ENCODE data around the gene SLC28A3.

Gene SLC28A3

GRCh38 chr9:84339503-84339902 lies 1.1 kb downstream of the SLC28A3 start:
- DNase-seq: no peak

GRCh38 chr9:84338792-84339191 lies 1.8 kb downstream of the SLC28A3 start:
- no peak for DNase-seq

- no peak for DNase-seq
Observed at GRCh38 chr9:84337252-84337651, 3.3 kb downstream of the SLC28A3 start.

GRCh38 chr9:84331119-84331809 lies 9.3 kb downstream of the SLC28A3 start:
- no peak for DNase-seq

- DNase-seq: no peak
Observed at GRCh38 chr9:84330246-84330645, 10.3 kb downstream of the SLC28A3 start.

- no peak for DNase-seq
Observed at GRCh38 chr9:84327184-84327583, 13.4 kb downstream of the SLC28A3 start.

GRCh38 chr9:84325347-84325973 lies 15.1 kb downstream of the SLC28A3 start:
- no peak for DNase-seq

GRCh38 chr9:84324811-84325210 lies 15.7 kb downstream of the SLC28A3 start:
- DNase-seq: no peak

- no peak for DNase-seq
Observed at GRCh38 chr9:84323858-84324257, 16.7 kb downstream of the SLC28A3 start.

- DNase-seq: no peak
Observed at GRCh38 chr9:84322828-84323227, 17.7 kb downstream of the SLC28A3 start.

- DNase-seq: no peak
Observed at GRCh38 chr9:84320231-84320630, 20.3 kb downstream of the SLC28A3 start.

GRCh38 chr9:84319632-84320031 lies 20.9 kb downstream of the SLC28A3 start:
- DNase-seq: no peak

GRCh38 chr9:84318981-84319380 lies 21.6 kb downstream of the SLC28A3 start:
- no peak for DNase-seq

- no peak for DNase-seq
Observed at GRCh38 chr9:84317563-84317962, 23.0 kb downstream of the SLC28A3 start.

GRCh38 chr9:84315278-84315877 lies 25.2 kb downstream of the SLC28A3 start:
- peak in 33 of 56 donors; percentile 1 to 69 (median 17) for DNase-seq

GRCh38 chr9:84314306-84314705 lies 26.3 kb downstream of the SLC28A3 start:
- no peak for DNase-seq

- no peak for DNase-seq
Observed at GRCh38 chr9:84310883-84311282, 29.7 kb downstream of the SLC28A3 start.

- DNase-seq: no peak
Observed at GRCh38 chr9:84305497-84306131, 34.9 kb downstream of the SLC28A3 start.

GRCh38 chr9:84304166-84304565 lies 36.4 kb downstream of the SLC28A3 start:
- DNase-seq: peak in 1 of 56 donors; percentile 9

- no peak for DNase-seq
Observed at GRCh38 chr9:84303061-84303460, 37.5 kb downstream of the SLC28A3 start.

- DNase-seq: no peak
Observed at GRCh38 chr9:84301851-84302250, 38.7 kb downstream of the SLC28A3 start.

- DNase-seq: no peak
Observed at GRCh38 chr9:84300271-84300670, 40.3 kb downstream of the SLC28A3 start.

All from amygdala (tissue), 56 donors.